ENCODE data around the gene PTPRM. TPM values are rescaled to one million over a fixed set of nuclear protein-coding genes. Genes with fewer than 3 reads are reported as not detected.

PTPRM gene
- total and polyA plus RNA-seq, 9 donors: 45.6 to 82.0 (median 56.9) TPM

DNA sequence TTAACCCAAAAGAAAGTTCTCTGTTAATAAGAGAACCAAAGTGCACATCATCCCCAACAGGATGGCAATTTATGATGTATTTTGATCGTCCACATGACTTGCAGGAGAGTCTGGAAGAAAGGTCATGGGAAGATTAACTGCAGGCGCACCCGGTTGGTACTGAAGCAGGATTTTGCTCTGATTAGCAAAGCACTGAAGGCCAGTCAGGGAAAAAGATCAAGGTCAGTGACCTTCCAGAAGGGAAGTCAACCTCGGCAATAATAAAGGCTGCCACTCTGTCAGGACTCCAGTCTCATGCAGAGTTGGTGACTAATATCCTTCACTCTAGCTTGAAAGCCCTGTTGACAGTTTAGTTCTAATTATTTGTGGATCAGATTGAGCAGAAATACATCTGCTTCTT is 609.4 kb downstream of the PTPRM start:
- intact Hi-C loops (cut with DNase I): no loop called here
- no peak overlapping the region for H3K4me3 ChIP-seq
- DNase-seq: no peak
- no peak overlapping the region for H3K27ac ChIP-seq
- TF ChIP-seq, protein P1, sequence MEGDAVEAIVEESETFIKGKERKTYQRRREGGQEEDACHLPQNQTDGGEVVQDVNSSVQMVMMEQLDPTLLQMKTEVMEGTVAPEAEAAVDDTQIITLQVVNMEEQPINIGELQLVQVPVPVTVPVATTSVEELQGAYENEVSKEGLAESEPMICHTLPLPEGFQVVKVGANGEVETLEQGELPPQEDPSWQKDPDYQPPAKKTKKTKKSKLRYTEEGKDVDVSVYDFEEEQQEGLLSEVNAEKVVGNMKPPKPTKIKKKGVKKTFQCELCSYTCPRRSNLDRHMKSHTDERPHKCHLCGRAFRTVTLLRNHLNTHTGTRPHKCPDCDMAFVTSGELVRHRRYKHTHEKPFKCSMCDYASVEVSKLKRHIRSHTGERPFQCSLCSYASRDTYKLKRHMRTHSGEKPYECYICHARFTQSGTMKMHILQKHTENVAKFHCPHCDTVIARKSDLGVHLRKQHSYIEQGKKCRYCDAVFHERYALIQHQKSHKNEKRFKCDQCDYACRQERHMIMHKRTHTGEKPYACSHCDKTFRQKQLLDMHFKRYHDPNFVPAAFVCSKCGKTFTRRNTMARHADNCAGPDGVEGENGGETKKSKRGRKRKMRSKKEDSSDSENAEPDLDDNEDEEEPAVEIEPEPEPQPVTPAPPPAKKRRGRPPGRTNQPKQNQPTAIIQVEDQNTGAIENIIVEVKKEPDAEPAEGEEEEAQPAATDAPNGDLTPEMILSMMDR (IDR thresholded peaks at IDR 0.05): no peak
- TF ChIP-seq POLR2A (IDR thresholded peaks at IDR 0.05): no peak
- no peak for TF ChIP-seq EP300 (IDR thresholded peaks at IDR 0.05)
- no peaks in the 10 kb centered on the region for H3K36me3 ChIP-seq
- H3K9me3 ChIP-seq: no peaks in the 10 kb centered on the region
- peaks cover 8% of the 10 kb centered on the region for H3K4me1 ChIP-seq (ENCODE audit: insufficient read depth)
- H3K27me3 ChIP-seq: no peaks in the 10 kb centered on the region
- WGBS, 3 donors: 13 to 37% (median 18%) methylated on average over 4 of the region's 4 CpGs

DNA sequence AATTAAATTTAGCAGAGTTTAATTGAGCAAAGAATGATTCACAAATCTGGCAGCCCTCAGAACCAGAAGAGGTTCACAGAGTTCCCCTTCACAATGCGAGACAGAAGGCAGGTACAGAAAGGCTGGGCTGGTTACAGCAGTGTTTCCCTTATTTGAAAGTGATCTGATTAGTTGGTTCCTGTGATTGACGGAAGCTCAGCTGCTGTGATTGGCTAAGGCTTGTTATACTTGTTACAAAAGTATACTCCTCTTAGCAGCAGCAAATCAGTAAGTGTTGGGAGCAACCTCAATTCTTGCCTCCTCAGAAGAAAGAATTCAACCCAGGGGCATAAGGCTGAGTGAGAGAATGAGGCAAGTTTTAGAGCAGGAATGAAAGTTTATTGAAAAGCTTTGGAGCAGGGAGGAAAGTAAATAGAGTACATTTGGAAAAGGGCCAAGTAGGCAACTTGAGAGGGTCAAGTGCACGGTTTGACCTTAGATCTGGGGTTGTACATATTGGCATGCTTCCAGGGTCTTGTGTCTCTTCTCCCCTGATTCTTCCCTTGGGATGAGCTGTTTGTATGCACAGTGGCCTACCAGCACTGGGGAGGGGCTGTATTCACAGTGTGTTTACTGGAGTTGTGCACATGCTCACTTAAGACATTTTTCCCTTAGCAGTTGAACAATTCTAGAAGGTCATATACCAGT is 610.4 kb downstream of the PTPRM start:
- peaks cover 8% of the 10 kb centered on the region for H3K4me1 ChIP-seq (ENCODE audit: insufficient read depth)
- DNase-seq: no peak
- no peak overlapping the region for H3K4me3 ChIP-seq
- no peaks in the 10 kb centered on the region for H3K27me3 ChIP-seq
- no peaks in the 10 kb centered on the region for H3K36me3 ChIP-seq
- intact Hi-C loops (cut with DNase I): no loop called here
- no peak overlapping the region for H3K27ac ChIP-seq
- 42 to 54% (median 43%) methylated on average over 3 of the region's 3 CpGs for WGBS, 3 donors
- no peak for TF ChIP-seq EP300 (IDR thresholded peaks at IDR 0.05)
- TF ChIP-seq, protein P1 (IDR thresholded peaks at IDR 0.05): no peak
- no peak for TF ChIP-seq POLR2A (IDR thresholded peaks at IDR 0.05)
- no peaks in the 10 kb centered on the region for H3K9me3 ChIP-seq

DNA sequence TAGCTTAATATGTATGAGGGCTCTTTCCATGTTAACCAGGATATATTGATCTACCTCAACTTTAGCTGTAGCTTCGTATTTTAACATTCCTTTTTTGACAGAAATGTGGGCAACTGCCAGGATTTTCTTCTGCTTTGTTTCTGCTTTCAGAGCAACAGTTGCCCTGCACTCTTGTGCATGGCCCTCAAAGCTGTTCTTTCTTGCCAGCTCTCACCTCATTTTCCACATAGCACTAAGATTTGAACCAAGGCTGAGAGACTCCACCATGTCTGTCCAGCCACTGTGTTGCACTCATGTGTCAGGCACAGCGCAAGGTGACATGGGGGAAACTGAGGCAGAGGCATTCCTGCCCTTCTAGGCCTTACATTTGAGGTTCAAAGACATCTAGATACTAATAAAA is 619.3 kb downstream of the PTPRM start:
- H3K4me3 ChIP-seq: no peak overlapping the region
- 67 to 91% (median 89%) methylated on average over 2 of the region's 2 CpGs for WGBS, 3 donors
- intact Hi-C loops (cut with DNase I): no loop called here
- H3K4me1 ChIP-seq (ENCODE audit: insufficient read depth): no peaks in the 10 kb centered on the region
- H3K27me3 ChIP-seq: no peaks in the 10 kb centered on the region
- no peak overlapping the region for H3K27ac ChIP-seq
- no peaks in the 10 kb centered on the region for H3K9me3 ChIP-seq
- no peaks in the 10 kb centered on the region for H3K36me3 ChIP-seq
- no peak for DNase-seq
- no peak for TF ChIP-seq POLR2A (IDR thresholded peaks at IDR 0.05)
- TF ChIP-seq EP300 (IDR thresholded peaks at IDR 0.05): no peak
- TF ChIP-seq, protein P1 (IDR thresholded peaks at IDR 0.05): no peak

DNA sequence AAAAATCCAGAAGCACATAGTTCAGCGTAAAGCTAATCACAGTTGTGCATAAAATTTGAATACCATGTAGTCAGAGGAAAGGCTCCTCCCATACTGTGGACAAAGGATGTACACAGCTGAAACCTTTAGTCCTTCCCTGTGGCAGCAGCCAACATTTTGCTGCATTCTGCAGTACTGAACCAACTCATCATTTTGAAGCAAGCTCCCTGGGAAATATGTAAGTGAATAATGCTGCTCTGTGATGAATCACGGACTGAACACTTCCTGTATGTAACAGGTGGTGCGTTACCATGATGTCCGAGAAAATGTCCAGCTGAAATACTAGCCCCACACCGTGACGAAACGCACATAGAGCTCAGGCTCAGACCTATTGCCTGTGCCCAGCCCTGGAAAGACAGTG is 621.1 kb downstream of the PTPRM start:
- no peak for DNase-seq
- intact Hi-C loops (cut with DNase I): no loop called here
- no peak for TF ChIP-seq EP300 (IDR thresholded peaks at IDR 0.05)
- TF ChIP-seq POLR2A (IDR thresholded peaks at IDR 0.05): no peak
- TF ChIP-seq, protein P1 (IDR thresholded peaks at IDR 0.05): no peak
- H3K4me3 ChIP-seq: no peak overlapping the region
- 89 to 90% (median 90%) methylated on average over 7 of the region's 7 CpGs for WGBS, 3 donors
- no peaks in the 10 kb centered on the region for H3K36me3 ChIP-seq
- H3K27ac ChIP-seq: no peak overlapping the region
- no peaks in the 10 kb centered on the region for H3K27me3 ChIP-seq
- H3K4me1 ChIP-seq (ENCODE audit: insufficient read depth): no peaks in the 10 kb centered on the region
- H3K9me3 ChIP-seq: no peaks in the 10 kb centered on the region

Measured in ovary (tissue), 9 donors.